ENCODE data around the gene CPM.
"Not testable (repeated sequence)": the region's sequence is repeated elsewhere in the genome, so short reads cannot be mapped to it uniquely, and the experiment has no call there.

Gene CPM

GRCh38 chr12:68825569-68826217 is 107.3 kb downstream of the CPM start:
- no peak for DNase-seq (ENCODE audit: low spot score)

GRCh38 chr12:68824597-68825250 is 108.2 kb downstream of the CPM start:
- no peak for DNase-seq (ENCODE audit: low spot score)

GRCh38 chr12:68824131-68824530 is 108.8 kb downstream of the CPM start:
- no peak for DNase-seq (ENCODE audit: low spot score)

- no peak for DNase-seq (ENCODE audit: low spot score)
Measured at GRCh38 chr12:68823696-68824095, 109.3 kb downstream of the CPM start.

- no peak for DNase-seq (ENCODE audit: low spot score)
Measured at GRCh38 chr12:68821357-68822188, 111.4 kb downstream of the CPM start.

- DNase-seq (ENCODE audit: low spot score), result not testable (repeated sequence)
Measured at GRCh38 chr12:68819481-68819880, 113.5 kb downstream of the CPM start.

GRCh38 chr12:68815928-68816800 is 116.8 kb downstream of the CPM start:
- DNase-seq (ENCODE audit: low spot score), result no peak

- DNase-seq (ENCODE audit: low spot score), result no peak
Measured at GRCh38 chr12:68815232-68815927, 117.6 kb downstream of the CPM start.

- no peak for DNase-seq (ENCODE audit: low spot score)
Measured at GRCh38 chr12:68814490-68815231, 118.3 kb downstream of the CPM start.

GRCh38 chr12:68813242-68813593 is 119.8 kb downstream of the CPM start:
- DNase-seq (ENCODE audit: low spot score), result no peak

- DNase-seq (ENCODE audit: low spot score), result no peak
Measured at GRCh38 chr12:68812553-68813241, 120.3 kb downstream of the CPM start.

GRCh38 chr12:68811573-68811972 is 121.4 kb downstream of the CPM start:
- not testable (repeated sequence) for DNase-seq (ENCODE audit: low spot score)

- not testable (repeated sequence) for DNase-seq (ENCODE audit: low spot score)
Measured at GRCh38 chr12:68810027-68810389, 123.0 kb downstream of the CPM start.

GRCh38 chr12:68809190-68810026 is 123.6 kb downstream of the CPM start:
- DNase-seq (ENCODE audit: low spot score), result no peak

GRCh38 chr12:68808388-68809189 is 124.4 kb downstream of the CPM start:
- DNase-seq (ENCODE audit: low spot score), result peak; percentile 67

- DNase-seq (ENCODE audit: low spot score), result peak; percentile 97
Measured at GRCh38 chr12:68807576-68808387, 125.2 kb downstream of the CPM start, which contains the start of gene MDM2. Gene MDM2, plus strand, starts transcription at chr12:68808177. Its CDS starts 301 bp downstream, at chr12:68808478.

- not testable (repeated sequence) for DNase-seq (ENCODE audit: low spot score)
Measured at GRCh38 chr12:68807274-68807575, 125.7 kb downstream of the CPM start.

Data from HuH-7 (cell line).